OCI-LY1 (cell line): ENCODE measurements around the gene PTPA.

Experiments used
- CTCF ChIP-seq: fragments of 200-600 bp; sonication (generic), shearing (Covaris generic); IDR thresholded peaks from 2 replicates; pipeline ENCODE4 v1.5.1; 2017; ENCODE audit warnings: mild to moderate bottlenecking, antibody characterized with exemption, low read length, moderate library complexity, mixed read lengths
- EZH2 ChIP-seq: fragments of 200-600 bp; sonication (generic), shearing (Covaris generic); IDR thresholded peaks from 2 replicates; pipeline ENCODE4 v1.8.0; 2017; ENCODE audit warnings: borderline replicate concordance, mixed run types, mild to moderate bottlenecking, antibody characterized with exemption, low read length, moderate library complexity, mixed read lengths

DNA sequence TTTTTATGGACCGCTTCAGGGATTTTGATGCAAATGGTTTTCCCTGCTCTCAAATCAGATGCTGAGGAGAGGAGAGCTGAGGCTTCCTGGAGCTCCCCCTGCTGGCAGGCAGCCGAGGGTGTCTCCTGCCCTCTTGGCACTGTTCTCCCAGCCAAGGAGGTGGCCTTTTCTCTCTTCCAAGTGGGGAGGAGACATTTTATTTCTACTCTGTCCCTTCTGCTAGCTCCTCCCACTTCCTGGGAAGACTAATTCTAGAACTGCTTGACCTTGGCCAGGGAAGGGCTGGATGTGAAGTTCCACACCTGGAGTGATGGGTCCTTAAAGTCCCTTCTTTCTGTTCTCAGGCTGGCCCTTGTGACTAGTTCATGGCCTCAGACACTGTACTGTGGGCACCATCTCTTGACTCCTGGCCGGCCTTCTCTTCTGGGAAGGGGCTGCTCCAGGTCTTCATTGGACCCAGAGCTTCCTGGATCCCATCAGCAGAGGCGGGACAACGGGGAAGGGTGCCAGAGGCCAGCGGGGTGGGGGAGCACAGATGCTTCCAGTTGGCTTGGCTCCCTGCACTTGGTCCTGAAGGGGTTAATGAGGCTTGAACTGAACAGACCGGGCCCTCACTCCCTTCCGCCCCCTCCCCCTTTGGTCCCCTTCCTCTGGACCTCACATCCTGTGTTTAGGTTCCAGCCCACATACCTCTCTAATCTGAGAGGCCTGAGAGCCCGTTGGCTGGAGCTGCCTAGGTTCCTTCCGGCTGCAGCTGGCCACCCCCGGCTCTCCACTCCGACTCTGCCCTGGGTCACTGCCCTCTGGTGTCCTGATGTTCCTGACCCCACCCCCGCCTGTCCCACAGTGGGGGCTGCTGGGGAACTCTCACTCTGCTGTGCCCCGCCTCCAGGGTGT is 32.1 kb downstream of the PTPA start:
- TF ChIP-seq CTCF (peak; percentile 93), EZH2 (no peak)
